ENCODE results near the gene NET1.

DNA sequence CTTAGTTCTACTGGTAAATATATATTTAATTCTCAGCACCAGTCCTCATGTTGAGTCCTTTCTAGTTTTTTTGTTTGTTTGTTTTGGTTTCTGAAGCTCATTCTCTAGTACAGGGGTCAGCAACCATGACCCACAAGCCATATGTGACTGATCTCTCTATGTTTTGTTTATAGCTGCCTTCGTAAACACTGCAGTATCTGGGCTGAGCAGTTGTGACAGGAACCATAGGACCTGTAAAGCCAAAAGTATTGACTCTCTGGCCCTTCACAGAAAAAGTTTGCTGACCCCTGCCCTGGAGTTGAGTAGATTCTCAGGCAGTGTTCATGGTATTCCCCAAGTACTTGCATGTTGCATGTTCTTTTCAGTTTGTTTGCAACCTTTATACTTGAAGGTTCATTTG, 20.8 kb downstream of the NET1 start:
- TF ChIP-seq, protein P1, sequence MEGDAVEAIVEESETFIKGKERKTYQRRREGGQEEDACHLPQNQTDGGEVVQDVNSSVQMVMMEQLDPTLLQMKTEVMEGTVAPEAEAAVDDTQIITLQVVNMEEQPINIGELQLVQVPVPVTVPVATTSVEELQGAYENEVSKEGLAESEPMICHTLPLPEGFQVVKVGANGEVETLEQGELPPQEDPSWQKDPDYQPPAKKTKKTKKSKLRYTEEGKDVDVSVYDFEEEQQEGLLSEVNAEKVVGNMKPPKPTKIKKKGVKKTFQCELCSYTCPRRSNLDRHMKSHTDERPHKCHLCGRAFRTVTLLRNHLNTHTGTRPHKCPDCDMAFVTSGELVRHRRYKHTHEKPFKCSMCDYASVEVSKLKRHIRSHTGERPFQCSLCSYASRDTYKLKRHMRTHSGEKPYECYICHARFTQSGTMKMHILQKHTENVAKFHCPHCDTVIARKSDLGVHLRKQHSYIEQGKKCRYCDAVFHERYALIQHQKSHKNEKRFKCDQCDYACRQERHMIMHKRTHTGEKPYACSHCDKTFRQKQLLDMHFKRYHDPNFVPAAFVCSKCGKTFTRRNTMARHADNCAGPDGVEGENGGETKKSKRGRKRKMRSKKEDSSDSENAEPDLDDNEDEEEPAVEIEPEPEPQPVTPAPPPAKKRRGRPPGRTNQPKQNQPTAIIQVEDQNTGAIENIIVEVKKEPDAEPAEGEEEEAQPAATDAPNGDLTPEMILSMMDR (IDR thresholded peaks at IDR 0.05), result no peak
- TF ChIP-seq POLR2A (IDR thresholded peaks at IDR 0.05), result no peak

Measured in heart left ventricle (tissue), 13 donors.